K562 (cell line): ENCODE data around the gene STMND1. TPM values are rescaled to one million over a fixed set of nuclear protein-coding genes. Genes with fewer than 3 reads are reported as not detected.

ENCODE experiments used
- ATAC-seq: fragments of 200-7000 bp; cut with Tn5 transposase; 3 replicates; pipeline ENCODE4 v1.9.1; 2020; ENCODE audit warnings: moderate library complexity
- BruUV-seq: library from RNA; stranded (reverse); fragments of 400-500 nt; replicated peaks from 2 replicates; lab custom pipeline; 2021; lab: Mats Ljungman, UMichigan
- CTCF ChIA-PET: fragments of 300-600 bp; formaldehyde crosslinking; extraction: SDS; loops from one replicate; lab custom pipeline; 2021; ENCODE audit warnings: low intra/inter-chr PET ratio; lab: Yijun Ruan, JAX
- POLR2A ChIA-PET: fragments of 300-600, 350-650 bp; sonication (Branson Sonifier 250); formaldehyde crosslinking; extraction: SDS; loops from one replicate; lab custom pipeline; 2021; ENCODE audit warnings: antibody characterized with exemption, inconsistent platforms; lab: Yijun Ruan, JAX
- DNase-seq, 4 experiments: peaks; one replicate each; pipeline versions ENCODE4 v3.0.0 to v3.0.0-alpha.2; 2011 to 2018; ENCODE audit warnings: low spot score in 3 of 4, mixed read lengths in 3 of 4; ENCODE audit errors: extremely low read depth in 1 of 4
- FAIRE-seq: peaks from 2 replicates; lab custom pipeline; 2011; peaks lifted over from hg19 to GRCh38; lab: Jason Lieb, UNC
- H2AFZ ChIP-seq: 2 replicates; pipeline ENCODE4 v1.6.0; 2011; ENCODE audit warnings: low read depth, low read length, control low read depth, inconsistent platforms
- H3K27ac ChIP-seq: fragments of 200-600 bp; 3 replicates; pipeline ENCODE4 v1.8.0; 2011; ENCODE audit warnings: low read depth, mild to moderate bottlenecking, control low read depth, inconsistent platforms, low read length, moderate library complexity, mixed read lengths; ENCODE audit errors: extremely low read depth
- H3K27me3 ChIP-seq, 2 experiments: fragments of 300-600 bp in 1 of 2; 2 replicates in 1 of 2; 3 replicates in 1 of 2; pipeline versions ENCODE4 v1.6.0 to v1.8.0; 2011; ENCODE audit warnings: inconsistent platforms in 2 of 2, low read length in 2 of 2, mild to moderate bottlenecking in 1 of 2, mixed read lengths in 1 of 2, moderate library complexity in 1 of 2; ENCODE audit not compliant: control insufficient read depth in 2 of 2, insufficient read depth in 2 of 2
- H3K36me3 ChIP-seq: fragments of 300-600 bp; 3 replicates; pipeline ENCODE4 v1.8.0; 2011; ENCODE audit warnings: mild to moderate bottlenecking, low read length, inconsistent platforms; ENCODE audit not compliant: control insufficient read depth, insufficient read depth
- H3K4me1 ChIP-seq, 2 experiments: fragments of 200-600 bp in 1 of 2; replicated peaks in 1 of 2; 2 replicates in 1 of 2; 3 replicates in 1 of 2; pipeline versions ENCODE4 v1.5.1 to v1.8.0; 2011; ENCODE audit warnings: inconsistent platforms in 2 of 2, low read length in 2 of 2, mild to moderate bottlenecking in 1 of 2, mixed read lengths in 1 of 2, moderate library complexity in 1 of 2; ENCODE audit not compliant: control insufficient read depth in 2 of 2, insufficient read depth in 2 of 2
- H3K4me2 ChIP-seq: 2 replicates; pipeline ENCODE4 v1.6.1; 2011; ENCODE audit warnings: low read length, control low read depth, inconsistent platforms, mixed read lengths; ENCODE audit not compliant: insufficient read depth
- H3K4me3 ChIP-seq: fragments of 200-600 bp; sonication (generic), shearing (Covaris generic); 2 replicates; pipeline ENCODE4 v1.5.1; 2016; ENCODE audit warnings: control low read depth, inconsistent platforms
- H3K79me2 ChIP-seq: fragments of 200-600 bp; 3 replicates; pipeline ENCODE4 v1.8.0; 2011; ENCODE audit warnings: low read length, inconsistent platforms; ENCODE audit not compliant: control insufficient read depth, insufficient read depth
- H3K9ac ChIP-seq, 2 experiments: 2 replicates each; pipeline versions ENCODE4 v1.6.0 to v1.6.1; 2011; ENCODE audit warnings: low read depth in 2 of 2, low read length in 2 of 2, control low read depth in 1 of 2, inconsistent platforms in 1 of 2, mild to moderate bottlenecking in 1 of 2, mixed read lengths in 1 of 2; ENCODE audit not compliant: insufficient read depth in 1 of 2
- H3K9me1 ChIP-seq: one replicate; pipeline ENCODE4 v1.6.0; 2011; ENCODE audit warnings: inconsistent platforms, mild to moderate bottlenecking, low read length, moderate library complexity; ENCODE audit not compliant: control insufficient read depth, insufficient read depth
- H3K9me3 ChIP-seq: replicated peaks from 2 replicates; pipeline ENCODE4 v1.5.1; 2011; ENCODE audit warnings: low read depth, low read length, inconsistent platforms; ENCODE audit not compliant: control insufficient read depth, insufficient read depth
- H4K20me1 ChIP-seq: replicated peaks from 2 replicates; pipeline ENCODE4 v1.6.1; 2011; ENCODE audit warnings: low read length, inconsistent platforms, mixed read lengths; ENCODE audit not compliant: control insufficient read depth, insufficient read depth
- CAMTA2 ChIP-seq: fragments of 250-450 bp; sonication (Bioruptor Pico); conservative IDR thresholded peaks from 2 replicates; pipeline ENCODE4 v1.5.1; 2022
- CEBPG ChIP-seq, 3 experiments: fragments of 200-800 bp in 1 of 3; sonication (Bioruptor generic) in 1 of 3; sonication (generic) in 1 of 3; formaldehyde crosslinking in 1 of 3; IDR thresholded peaks in 2 of 3; conservative IDR thresholded peaks in 1 of 3; 2 replicates each; pipeline versions ENCODE4 v1.6.1 to v1.8.0; 2016 to 2022; ENCODE audit warnings: missing compliant biosample characterization in 2 of 3, missing genetic modification characterization in 2 of 3, mild to moderate bottlenecking in 1 of 3, missing genetic modification reagents in 1 of 3
- REST ChIP-seq, 2 experiments: fragments of 450-650 bp; formaldehyde crosslinking in 1 of 2; IDR thresholded peaks; 2 replicates each; pipeline versions ENCODE4 v1.4.0 to v1.6.1; 2014 to 2020; ENCODE audit warnings: mild to moderate bottlenecking in 2 of 2, borderline replicate concordance in 1 of 2, low read depth in 1 of 2
- WGBS: fragments of 100-300 bp; shearing (Covaris generic); methylation state at CpG from one replicate; pipeline ENCODE4 v1.1.6; 2016; ENCODE audit warnings: low coverage, mixed read lengths; ENCODE audit not compliant: insufficient coverage; ENCODE audit errors: missing lambda C conversion rate; 5-methylcytosine and 5-hydroxymethylcytosine counted together
- in situ Hi-C: fragments of 300-500 bp; cut with MboI; formaldehyde crosslinking; loops from 4 replicates; pipeline ENCODE4 v1.15.0; 2018; ENCODE audit warnings: inconsistent platforms, mixed read lengths
- intact Hi-C: fragments of 100-400 bp; cut with micrococcal nuclease; formaldehyde crosslinking; loops from 2 replicates; pipeline ENCODE4 v1.14.2; 2022
- polyA plus RNA-seq, 8 experiments: library from polyadenylated mRNA; depleted of rRNA in 4 of 8; stranded (reverse) in 5 of 8; unstranded in 3 of 8; fragments of >200 nt; fragmentation: Nextera tagmentation in 2 of 8; fragmentation: Illumina TruSeq in 1 of 8; extraction: Ambion mirVana in 2 of 8; extraction: Trizol in 1 of 8; gene quantifications; 2 replicates each; pipeline versions ENCODE4 v1.2.1 to v1.2.3, GENCODE V29; 2011 to 2014; ENCODE audit warnings: inconsistent platforms in 1 of 8, missing spikeins in 1 of 8
- total RNA-seq, 7 experiments: library from RNA; depleted of rRNA in 6 of 7; stranded (reverse); fragments of >200 nt in 6 of 7; fragmentation: Illumina TruSeq in 2 of 7; extraction: Trizol in 2 of 7; gene quantifications; 2 replicates each; pipeline versions ENCODE4 v1.2.1 to v1.2.3, GENCODE V29; 2011 to 2021; ENCODE audit warnings: low replicate concordance in 1 of 7

STMND1 gene
- total and polyA plus RNA-seq, 9 of the 15 experiments (the other 6 are each of a cell fraction or from before 2014, with no cell fraction given): not detected

- no TSS peak for BruUV-seq
- DNase-seq (no peak), ATAC-seq (no peak), FAIRE-seq (no peak)
- Histone ChIP-seq H3K9me3 (no peaks in the 10 kb centered on the region), H3K4me1 (0 out of 5 replicates have a peak, but pooled peaks cover 0 to 3% of the 10 kb centered on the region in 2 experiments), H3K36me3 (no peaks in the 10 kb centered on the region), H2AFZ (no peak overlapping the region), H3K79me2 (no peaks in the 10 kb centered on the region), H3K9ac (no peak overlapping the region), H4K20me1 (no peaks in the 10 kb centered on the region), H3K27me3 (peaks cover 2 to 18% of the 10 kb centered on the region in 2 experiments; a peak in 3 of 5 replicates), H3K9me1 (no peaks in the 10 kb centered on the region), H3K27ac (no peak overlapping the region), H3K4me3 (no peak overlapping the region), H3K4me2 (no peak overlapping the region)
- TF ChIP-seq CEBPG (CRISPR knock-in tag; IDR thresholded peaks at IDR 0.05): no peak
- no peak for TF ChIP-seq CEBPG (tag; conservative IDR thresholded peaks at IDR 0.05 in 1 of 2, IDR thresholded peaks at IDR 0.05 in 1 of 2)
- no peak for TF ChIP-seq REST (IDR thresholded peaks at IDR 0.05; ENCODE audit: borderline replicate concordance)
- TF ChIP-seq REST (CRISPR knock-in tag; IDR thresholded peaks at IDR 0.05; ENCODE audit: low read depth): no peak
- TF ChIP-seq CAMTA2 (CRISPR knock-in tag): no peak
- WGBS: 0% methylated on average over 5 of the region's 5 CpGs
- in situ Hi-C loops (no loop called here), intact Hi-C loops (no loop called here)
- ChIA-PET POLR2A (no interaction called here), CTCF (no interaction called here)
These were observed 2.3 kb upstream of the STMND1 start for GRCh38 chr6:17099401-17100059.
